Right lobe of liver (tissue), 6 donors: ENCODE measurements around the gene SLC4A11. TPM values are rescaled to one million over a fixed set of nuclear protein-coding genes. Genes with fewer than 3 reads are reported as not detected.

Source experiments
- ATAC-seq, 4 donors: fragments of 200-7000 bp; cut with Tn5 transposase; one replicate each; pipeline ENCODE4 v1.9.1; 2020; ENCODE audit warnings: mild to moderate bottlenecking in 4 of 4, moderate library complexity in 4 of 4
- DNase-seq, 3 donors: peaks; one replicate each; pipeline ENCODE4 v3.0.0-alpha.2; 2020
- H3K27ac ChIP-seq, 3 donors: fragments of 200-600 bp; one replicate each; pipeline ENCODE4 v1.8.0; 2022
- H3K27me3 ChIP-seq, 2 donors: fragments of 200-600 bp; one replicate each; pipeline ENCODE4 v1.8.0; 2022
- H3K36me3 ChIP-seq, 4 donors: fragments of 200-600 bp; sonication (generic) in 1 of 4; one replicate each; pipeline versions ENCODE4 v1.5.1 to v1.8.0; 2017 to 2022; ENCODE audit warnings: control low read depth in 1 of 4
- H3K4me1 ChIP-seq, 4 donors: fragments of 200-600 bp; sonication (generic) in 1 of 4; one replicate each; pipeline versions ENCODE4 v1.5.1 to v1.8.0; 2017 to 2022; ENCODE audit warnings: control low read depth in 1 of 4
- H3K4me3 ChIP-seq, 3 donors: fragments of 200-600 bp; one replicate each; pipeline ENCODE4 v1.8.0; 2022
- H3K9me3 ChIP-seq, 4 donors: fragments of 200-600 bp; sonication (generic) in 1 of 4; one replicate each; pipeline versions ENCODE4 v1.5.1 to v1.8.0; 2017 to 2022; ENCODE audit warnings: control low read depth in 1 of 4
- CTCF ChIP-seq, 4 donors: fragments of 200-600 bp in 3 of 4; fragments of 450-650 bp in 1 of 4; IDR thresholded peaks; one replicate each; pipeline versions ENCODE4 v1.5.1 to v1.8.0; 2016 to 2022; ENCODE audit warnings: antibody characterized with exemption in 4 of 4, mild to moderate bottlenecking in 2 of 4
- POLR2A ChIP-seq: fragments of 450-650 bp; IDR thresholded peaks from one replicate; pipeline ENCODE4 v1.6.1; 2017; ENCODE audit warnings: antibody characterized with exemption, mild to moderate bottlenecking
- WGBS: methylation state at CpG from one replicate; pipeline ENCODE4 v1.1.6; 2018; ENCODE audit warnings: low coverage, low lambda C conversion rate; ENCODE audit not compliant: insufficient coverage; ENCODE audit errors: missing lambda C conversion rate; 5-methylcytosine and 5-hydroxymethylcytosine counted together
- intact Hi-C, 2 donors: fragments of 100-400 bp; cut with DNase I; formaldehyde crosslinking; loops; one replicate each; pipeline versions ENCODE4 v1.11.2 to v1.14.1; 2022
- long read RNA-seq: library from polyadenylated mRNA; unstranded; transcript quantifications from one replicate; pipeline ENCODE4 v2.0.0, GENCODE V29; 2019
- total RNA-seq, 6 experiments: library from RNA; depleted of rRNA in 2 of 6; stranded (reverse); fragments of >200 nt in 2 of 6; fragmentation: NEBNext Ultra II Directional in 3 of 6; extraction: Animal tissue kit (Norgen Biotek cat#: 25700) in 3 of 6; gene quantifications; one replicate each; pipeline versions ENCODE4 v1.1.0 to v1.2.4, GENCODE V29; 2016 to 2023
- donor health status: DM: no; HTN: yes; CAD: no.
- donor health status: DM: no; HTN: no; CAD: no.
- donor health status: DM: no; HTN: no; CAD: no.
- donor health status: DM: no; HTN: yes; CAD: no.
- donor health status: DM: no; HTN: yes; CAD: no.

Gene SLC4A11
- under 1 TPM in 5 of 6 experiments, not detected in 1; 0.11 to 0.40 (median 0.18) TPM for total RNA-seq
- long read RNA-seq = 0 reads

GRCh38 chr20:3239026-3239866 lies at the start of gene SLC4A11:
TSS of gene SLC4A11 (minus strand) at chr20:3239190. CDS start at chr20:3239137, 53 bp downstream.
- DNase-seq = peak in 1 of 3 donors; percentile 67
- intact Hi-C loops = no loop called here
- Histone ChIP-seq H3K4me3 (peak within 1 kb of the TSS; percentile 52 to 72 (median 70)), H3K9me3 (no peaks in the 10 kb centered on the region), H3K27me3 (peaks cover 0 to 7% of the 10 kb centered on the region in 2 donors), H3K36me3 (no peaks in the 10 kb centered on the region), H3K4me1 (peaks cover 0 to 17% (median 0%) of the 10 kb centered on the region in 4 donors), H3K27ac (no peak within 1 kb of the TSS)
- 0% methylated on average over 5 of the region's 107 CpGs for WGBS
- peak; percentile 56 to 78 (median 69) for ATAC-seq
- TF ChIP-seq CTCF (IDR thresholded peaks at IDR 0.05) (no peak), POLR2A (no peak)

GRCh38 chr20:3283222-3283820 lies 44.3 kb upstream of the SLC4A11 start:
- DNase-seq (no peak), ATAC-seq (no peak)
- Histone ChIP-seq H3K27me3 (no peaks in the 10 kb centered on the region), H3K27ac (no peak overlapping the region), H3K9me3 (no peaks in the 10 kb centered on the region), H3K36me3 (peaks cover 0 to 13% (median 5%) of the 10 kb centered on the region in 4 donors), H3K4me1 (no peaks in the 10 kb centered on the region), H3K4me3 (no peak overlapping the region)
- intact Hi-C loops = no loop called here
- TF ChIP-seq POLR2A = no peak
- no peak for TF ChIP-seq CTCF (IDR thresholded peaks at IDR 0.05)
- WGBS = 100% methylated on average over 3 of the region's 7 CpGs

GRCh38 chr20:3282271-3283221 lies 43.6 kb upstream of the SLC4A11 start:
- Histone ChIP-seq H3K4me1 (no peaks in the 10 kb centered on the region), H3K27ac (no peak overlapping the region), H3K36me3 (peaks cover 0 to 18% (median 5%) of the 10 kb centered on the region in 4 donors), H3K4me3 (no peak overlapping the region), H3K27me3 (no peaks in the 10 kb centered on the region), H3K9me3 (no peaks in the 10 kb centered on the region)
- intact Hi-C loops = no loop called here
- no peak for ATAC-seq
- TF ChIP-seq POLR2A (no peak), CTCF (IDR thresholded peaks at IDR 0.05) (no peak)
- 92% methylated on average over 3 of the region's 6 CpGs for WGBS
- no peak for DNase-seq

- no peak for ATAC-seq
- no peak for DNase-seq
- TF ChIP-seq POLR2A (no peak), CTCF (IDR thresholded peaks at IDR 0.05) (no peak)
- no peak overlapping the region for H3K4me3 ChIP-seq
- intact Hi-C loops = no loop called here
- no peaks in the 10 kb centered on the region for H3K4me1 ChIP-seq
- H3K9me3 ChIP-seq = no peaks in the 10 kb centered on the region
- H3K36me3 ChIP-seq = peaks cover 0 to 21% (median 5%) of the 10 kb centered on the region in 4 donors
- H3K27me3 ChIP-seq = no peaks in the 10 kb centered on the region
- H3K27ac ChIP-seq = no peak overlapping the region
These were observed 42.4 kb upstream of the SLC4A11 start for GRCh38 chr20:3281437-3281836.
